ENCODE results near the gene KLK12. TPM values are rescaled to one million over a fixed set of nuclear protein-coding genes. Genes with fewer than 3 reads are reported as not detected.

Gene KLK12
- total RNA-seq, 4 donors from 2014 or later, result not detected

- WGBS, 2 donors, result 14 to 59% methylated on average over 2 to 7 of the region's 8 CpGs
- TF ChIP-seq POLR2A (IDR thresholded peaks at IDR 0.05), result no peak
- TF ChIP-seq, protein P1, sequence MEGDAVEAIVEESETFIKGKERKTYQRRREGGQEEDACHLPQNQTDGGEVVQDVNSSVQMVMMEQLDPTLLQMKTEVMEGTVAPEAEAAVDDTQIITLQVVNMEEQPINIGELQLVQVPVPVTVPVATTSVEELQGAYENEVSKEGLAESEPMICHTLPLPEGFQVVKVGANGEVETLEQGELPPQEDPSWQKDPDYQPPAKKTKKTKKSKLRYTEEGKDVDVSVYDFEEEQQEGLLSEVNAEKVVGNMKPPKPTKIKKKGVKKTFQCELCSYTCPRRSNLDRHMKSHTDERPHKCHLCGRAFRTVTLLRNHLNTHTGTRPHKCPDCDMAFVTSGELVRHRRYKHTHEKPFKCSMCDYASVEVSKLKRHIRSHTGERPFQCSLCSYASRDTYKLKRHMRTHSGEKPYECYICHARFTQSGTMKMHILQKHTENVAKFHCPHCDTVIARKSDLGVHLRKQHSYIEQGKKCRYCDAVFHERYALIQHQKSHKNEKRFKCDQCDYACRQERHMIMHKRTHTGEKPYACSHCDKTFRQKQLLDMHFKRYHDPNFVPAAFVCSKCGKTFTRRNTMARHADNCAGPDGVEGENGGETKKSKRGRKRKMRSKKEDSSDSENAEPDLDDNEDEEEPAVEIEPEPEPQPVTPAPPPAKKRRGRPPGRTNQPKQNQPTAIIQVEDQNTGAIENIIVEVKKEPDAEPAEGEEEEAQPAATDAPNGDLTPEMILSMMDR (IDR thresholded peaks at IDR 0.05), result no peak
- Histone ChIP-seq H3K9me3 (no peaks in the 10 kb centered on the region), H3K27me3 (peaks cover 7% of the 10 kb centered on the region), H3K27ac (no peak overlapping the region), H3K4me1 (no peaks in the 10 kb centered on the region), H3K4me3 (replicated peaks in 1 of 3) (no peak overlapping the region), H3K36me3 (no peaks in the 10 kb centered on the region)
- intact Hi-C loops (cut with DNase I), result no loop called here
- no peak for DNase-seq
Measured at GRCh38 chr19:51006406-51006805, 28.4 kb downstream of the KLK12 start.

DNA sequence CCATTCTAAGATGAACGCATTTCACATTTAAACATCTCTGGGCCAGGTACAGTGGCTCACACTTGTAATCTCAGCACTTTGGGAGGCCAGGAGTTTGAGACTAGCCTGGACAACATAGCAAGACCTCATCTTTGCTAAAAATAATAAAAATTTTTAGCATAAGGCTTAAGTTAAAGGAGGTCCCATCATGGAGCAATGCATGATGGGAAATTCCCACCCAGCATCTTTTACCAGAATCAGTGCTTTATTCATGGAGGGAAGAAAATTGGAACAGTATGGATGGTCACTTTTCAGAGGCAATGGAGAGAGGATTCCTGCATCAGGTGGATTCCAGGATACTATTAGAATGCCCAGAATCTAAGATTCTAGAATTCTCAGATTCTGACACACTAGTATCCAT is 29.6 kb downstream of the KLK12 start:
- no peak overlapping the region for H3K4me3 ChIP-seq (replicated peaks in 1 of 3)
- no peaks in the 10 kb centered on the region for H3K9me3 ChIP-seq
- no peaks in the 10 kb centered on the region for H3K4me1 ChIP-seq
- H3K27me3 ChIP-seq, result peaks cover 10% of the 10 kb centered on the region
- intact Hi-C loops (cut with DNase I), result no loop called here
- no peaks in the 10 kb centered on the region for H3K36me3 ChIP-seq
- H3K27ac ChIP-seq, result no peak overlapping the region
- DNase-seq, result no peak
- TF ChIP-seq, protein P1 (IDR thresholded peaks at IDR 0.05), result no peak
- TF ChIP-seq POLR2A (IDR thresholded peaks at IDR 0.05), result no peak
- WGBS, 2 donors, result 48 to 67% methylated on average over 1 of the region's 1 CpG

GRCh38 chr19:51003316-51003715 is 31.5 kb downstream of the KLK12 start:
- Histone ChIP-seq H3K27me3 (peaks cover 10% of the 10 kb centered on the region), H3K4me3 (replicated peaks in 1 of 3) (no peak overlapping the region), H3K36me3 (no peaks in the 10 kb centered on the region), H3K4me1 (no peaks in the 10 kb centered on the region), H3K9me3 (no peaks in the 10 kb centered on the region), H3K27ac (no peak overlapping the region)
- no peak for DNase-seq
- WGBS, 2 donors, result 76 to 85% methylated on average over 7 of the region's 7 CpGs
- intact Hi-C loops (cut with DNase I), result no loop called here
- TF ChIP-seq POLR2A (IDR thresholded peaks at IDR 0.05), result no peak
- TF ChIP-seq, protein P1 (IDR thresholded peaks at IDR 0.05), result no peak

GRCh38 chr19:51002542-51003311 is 32.1 kb downstream of the KLK12 start:
- DNase-seq, result no peak
- H3K4me3 ChIP-seq (replicated peaks in 1 of 3), result no peak overlapping the region
- intact Hi-C loops (cut with DNase I), result no loop called here
- TF ChIP-seq POLR2A (IDR thresholded peaks at IDR 0.05), result no peak
- TF ChIP-seq, protein P1 (IDR thresholded peaks at IDR 0.05), result no peak
- WGBS, 2 donors, result 76 to 77% methylated on average over 20 to 37 of the region's 42 CpGs
- H3K36me3 ChIP-seq, result no peaks in the 10 kb centered on the region
- H3K27me3 ChIP-seq, result peaks cover 10% of the 10 kb centered on the region
- H3K9me3 ChIP-seq, result no peaks in the 10 kb centered on the region
- no peak overlapping the region for H3K27ac ChIP-seq
- no peaks in the 10 kb centered on the region for H3K4me1 ChIP-seq

- no peak overlapping the region for H3K27ac ChIP-seq
- 26 to 39% methylated on average over 11 to 12 of the region's 12 CpGs for WGBS, 2 donors
- no peaks in the 10 kb centered on the region for H3K36me3 ChIP-seq
- H3K9me3 ChIP-seq, result no peaks in the 10 kb centered on the region
- peaks cover 10% of the 10 kb centered on the region for H3K27me3 ChIP-seq
- no peaks in the 10 kb centered on the region for H3K4me1 ChIP-seq
- no peak overlapping the region for H3K4me3 ChIP-seq (replicated peaks in 1 of 3)
- intact Hi-C loops (cut with DNase I), result no loop called here
- no peak for DNase-seq
- no peak for TF ChIP-seq POLR2A (IDR thresholded peaks at IDR 0.05)
- TF ChIP-seq, protein P1 (IDR thresholded peaks at IDR 0.05), result no peak
Measured at GRCh38 chr19:51002089-51002532, 32.7 kb downstream of the KLK12 start.
